IMR-90 (cell line): ENCODE results near the gene C11orf42. TPM values are rescaled to one million over a fixed set of nuclear protein-coding genes. Genes with fewer than 3 reads are reported as not detected.

ENCODE experiments used
- ATAC-seq: fragments of 200-7000 bp; cut with Tn5 transposase; 2 replicates; pipeline ENCODE4 v1.9.1; 2020; ENCODE audit warnings: low read depth, mild to moderate bottlenecking, moderate library complexity
- BruUV-seq: library from RNA; stranded (reverse); fragments of 400-500 nt; replicated peaks from 2 replicates; lab custom pipeline; 2021; lab: Mats Ljungman, UMichigan
- CTCF ChIA-PET: fragments of 300-600 bp; formaldehyde crosslinking; extraction: SDS; loops from one replicate; lab custom pipeline; 2021; ENCODE audit warnings: antibody characterized with exemption; lab: Yijun Ruan, JAX
- POLR2A ChIA-PET: fragments of 300-600 bp; sonication (Branson Sonifier 250); formaldehyde crosslinking; loops from one replicate; lab custom pipeline; 2022; ENCODE audit warnings: antibody characterized with exemption; ENCODE audit not compliant: unreplicated experiment; lab: Charles Lee
- DNase-seq: peaks from one replicate; pipeline ENCODE4 v3.0.0; 2013
- H2AFZ ChIP-seq: replicated peaks from 2 replicates; pipeline ENCODE3; 2013; ENCODE audit warnings: low read length, mild to moderate bottlenecking; ENCODE audit not compliant: poor library complexity
- H2AK5ac ChIP-seq: 2 replicates; pipeline ENCODE4 v1.6.1; 2013; ENCODE audit warnings: low read depth, low read length, inconsistent platforms
- H2AK9ac ChIP-seq: replicated peaks from 2 replicates; pipeline ENCODE3; 2013; ENCODE audit warnings: mild to moderate bottlenecking, low read depth, low read length, moderate library complexity; ENCODE audit not compliant: poor library complexity
- H2BK120ac ChIP-seq: 2 replicates; pipeline ENCODE4 v1.6.1; 2013; ENCODE audit warnings: low read depth, low read length, inconsistent platforms
- H2BK15ac ChIP-seq: 3 replicates; pipeline ENCODE4 v1.6.1; 2013; ENCODE audit warnings: low read depth, low read length, inconsistent platforms
- H2BK20ac ChIP-seq: 2 replicates; pipeline ENCODE4 v1.6.1; 2013; ENCODE audit warnings: low read depth, mild to moderate bottlenecking, inconsistent platforms, low read length, moderate library complexity
- H2BK5ac ChIP-seq: 2 replicates; pipeline ENCODE4 v1.6.1; 2013; ENCODE audit warnings: mild to moderate bottlenecking, low read depth, low read length, inconsistent platforms; ENCODE audit not compliant: poor library complexity, severe bottlenecking
- H3K14ac ChIP-seq: replicated peaks from 2 replicates; pipeline ENCODE4 v1.6.1; 2013; ENCODE audit warnings: low read depth, low read length, inconsistent platforms
- H3K18ac ChIP-seq: 2 replicates; pipeline ENCODE4 v1.6.1; 2013; ENCODE audit warnings: low read depth, low read length, control low read depth
- H3K23ac ChIP-seq: 2 replicates; pipeline ENCODE4 v1.6.1; 2013; ENCODE audit warnings: low read depth, low read length, inconsistent platforms
- H3K27ac ChIP-seq: 2 replicates; pipeline ENCODE4 v1.5.1; 2013; ENCODE audit warnings: mild to moderate bottlenecking, control low read depth, low read length; ENCODE audit not compliant: insufficient read depth
- H3K27me3 ChIP-seq: 2 replicates; pipeline ENCODE4 v1.6.1; 2013; ENCODE audit warnings: low read length; ENCODE audit not compliant: control insufficient read depth, insufficient read depth
- H3K36me3 ChIP-seq: 2 replicates; pipeline ENCODE4 v1.6.1; 2013; ENCODE audit warnings: low read length, mixed read lengths; ENCODE audit not compliant: control insufficient read depth, insufficient read depth
- H3K4ac ChIP-seq: 2 replicates; pipeline ENCODE4 v1.6.1; 2013; ENCODE audit warnings: low read depth, low read length, inconsistent platforms
- H3K4me1 ChIP-seq: 2 replicates; pipeline ENCODE4 v1.6.1; 2013; ENCODE audit warnings: low read length, mixed read lengths; ENCODE audit not compliant: control insufficient read depth, insufficient read depth
- H3K4me2 ChIP-seq: 2 replicates; pipeline ENCODE4 v1.6.1; 2013; ENCODE audit warnings: low read depth, mild to moderate bottlenecking, control low read depth, low read length, moderate library complexity
- H3K4me3 ChIP-seq: 2 replicates; pipeline ENCODE4 v1.5.1; 2013; ENCODE audit warnings: low read depth, mild to moderate bottlenecking, control low read depth, low read length, moderate library complexity; ENCODE audit not compliant: insufficient read depth
- H3K56ac ChIP-seq: 2 replicates; pipeline ENCODE4 v1.6.1; 2013; ENCODE audit warnings: low read length, inconsistent platforms; ENCODE audit not compliant: insufficient read depth; ENCODE audit errors: extremely low read depth
- H3K79me1 ChIP-seq, 2 experiments: 2 replicates each; pipeline ENCODE4 v1.6.1; 2013; ENCODE audit warnings: low read length in 2 of 2, inconsistent platforms in 1 of 2, low read depth in 1 of 2
- H3K9ac ChIP-seq: 2 replicates; pipeline ENCODE4 v1.6.1; 2013; ENCODE audit warnings: low read depth, low read length, control low read depth
- H3K9me1 ChIP-seq: 2 replicates; pipeline ENCODE4 v1.6.1; 2013; ENCODE audit warnings: low read length, inconsistent platforms; ENCODE audit not compliant: insufficient read depth
- H3K9me3 ChIP-seq: 2 replicates; pipeline ENCODE4 v1.6.1; 2013; ENCODE audit warnings: low read length; ENCODE audit not compliant: control insufficient read depth, insufficient read depth
- H4K20me1 ChIP-seq: 2 replicates; pipeline ENCODE4 v1.6.1; 2013; ENCODE audit warnings: low read length, inconsistent platforms; ENCODE audit not compliant: insufficient read depth
- H4K5ac ChIP-seq: 2 replicates; pipeline ENCODE4 v1.6.1; 2013; ENCODE audit warnings: mild to moderate bottlenecking, low read depth, low read length, control low read depth
- H4K8ac ChIP-seq, 2 experiments: 2 replicates each; pipeline ENCODE4 v1.6.1; 2013; ENCODE audit warnings: low read depth in 2 of 2, low read length in 2 of 2, control low read depth in 1 of 2, inconsistent platforms in 1 of 2
- H4K91ac ChIP-seq: 2 replicates; pipeline ENCODE4 v1.6.1; 2013; ENCODE audit warnings: low read depth, low read length, inconsistent platforms; ENCODE audit not compliant: insufficient read depth
- MXI1 ChIP-seq: IDR thresholded peaks from 2 replicates; pipeline ENCODE4 v1.6.1; 2012; ENCODE audit warnings: low read depth, mild to moderate bottlenecking, low read length, moderate library complexity, borderline replicate concordance
- SMC3 ChIP-seq: fragments of 150-350 bp; IDR thresholded peaks from 2 replicates; pipeline ENCODE4 v1.6.1; 2016; ENCODE audit warnings: low read depth, mild to moderate bottlenecking, antibody characterized with exemption, low read length, moderate library complexity
- dilution Hi-C: fragments of 300-500 bp; cut with HindIII; formaldehyde crosslinking; loops from one replicate; pipeline ENCODE4 v1.14.3; 2018; ENCODE audit warnings: low sequenced_read_pairs; ENCODE audit not compliant: unreplicated experiment
- in situ Hi-C: fragments of 300-500 bp; cut with MboI; formaldehyde crosslinking; loops from 3 replicates; pipeline ENCODE4 v1.14.3; 2019; ENCODE audit warnings: low sequenced_read_pairs, inconsistent platforms, mixed read lengths
- intact Hi-C: fragments of 100-400 bp; cut with micrococcal nuclease; formaldehyde crosslinking; loops from 2 replicates; pipeline ENCODE4 v1.10.0; 2022
- polyA plus RNA-seq, 3 experiments: library from polyadenylated mRNA; depleted of rRNA; stranded (reverse); fragments of >200 nt; gene quantifications; 2 replicates each; pipeline ENCODE4 v1.2.3, GENCODE V29; 2012; ENCODE audit warnings: low replicate concordance in 1 of 3
- total RNA-seq: library from RNA; depleted of rRNA; stranded (reverse); fragments of >200 nt; gene quantifications from 2 replicates; pipeline ENCODE4 v1.2.3, GENCODE V29; 2012

The C11orf42 gene
- total and polyA plus RNA-seq, 2 of the 4 experiments (the other 2 are of a cell fraction): not detected

GRCh38 chr11:6191742-6192141 lies 13.6 kb upstream of the C11orf42 start:
- H2BK5ac ChIP-seq: no peak overlapping the region
- H3K27me3 ChIP-seq: peaks cover 1% of the 10 kb centered on the region; the same call in 1 of the 2 replicates
- H3K14ac ChIP-seq: no peak overlapping the region
- H3K9ac ChIP-seq: no peak overlapping the region
- dilution Hi-C loops: no loop called here
- H4K8ac ChIP-seq: no peak overlapping the region
- no peaks in the 10 kb centered on the region for H3K4me1 ChIP-seq
- DNase-seq (no peak), ATAC-seq (no peak)
- H4K91ac ChIP-seq: no peak overlapping the region
- no peak overlapping the region for H3K23ac ChIP-seq
- CTCF ChIA-PET: no interaction called here
- BruUV-seq: no TSS peak
- H4K5ac ChIP-seq: no peak overlapping the region
- no peaks in the 10 kb centered on the region for H3K9me3 ChIP-seq
- H3K18ac ChIP-seq: no peak overlapping the region
- no peak overlapping the region for H3K4me2 ChIP-seq
- H2AFZ ChIP-seq: no peak overlapping the region
- no peak overlapping the region for H3K4ac ChIP-seq
- H3K27ac ChIP-seq: no peak overlapping the region
- no peaks in the 10 kb centered on the region for H3K79me1 ChIP-seq
- no peaks in the 10 kb centered on the region for H3K36me3 ChIP-seq
- H2BK20ac ChIP-seq: no peak overlapping the region
- H4K20me1 ChIP-seq: no peaks in the 10 kb centered on the region
- in situ Hi-C loops: no loop called here
- no peak overlapping the region for H2AK5ac ChIP-seq
- no peaks in the 10 kb centered on the region for H3K9me1 ChIP-seq
- intact Hi-C loops: no loop called here
- H2AK9ac ChIP-seq: no peak overlapping the region
- H2BK15ac ChIP-seq: no peak overlapping the region
- H3K56ac ChIP-seq: no peak overlapping the region
- no peak for TF ChIP-seq SMC3
- TF ChIP-seq MXI1: no peak
- no peak overlapping the region for H2BK120ac ChIP-seq
- POLR2A ChIA-PET: no interaction called here
- no peak overlapping the region for H3K4me3 ChIP-seq
